Measurements from ENCODE around the gene C1orf216. TPM values are rescaled to one million over a fixed set of nuclear protein-coding genes. Genes with fewer than 3 reads are reported as not detected.
"Not testable (repeated sequence)": the region's sequence is repeated elsewhere in the genome, so short reads cannot be mapped to it uniquely, and the experiment has no call there.

The C1orf216 gene
- total RNA-seq, 1 donor: 19.3 TPM

DNA sequence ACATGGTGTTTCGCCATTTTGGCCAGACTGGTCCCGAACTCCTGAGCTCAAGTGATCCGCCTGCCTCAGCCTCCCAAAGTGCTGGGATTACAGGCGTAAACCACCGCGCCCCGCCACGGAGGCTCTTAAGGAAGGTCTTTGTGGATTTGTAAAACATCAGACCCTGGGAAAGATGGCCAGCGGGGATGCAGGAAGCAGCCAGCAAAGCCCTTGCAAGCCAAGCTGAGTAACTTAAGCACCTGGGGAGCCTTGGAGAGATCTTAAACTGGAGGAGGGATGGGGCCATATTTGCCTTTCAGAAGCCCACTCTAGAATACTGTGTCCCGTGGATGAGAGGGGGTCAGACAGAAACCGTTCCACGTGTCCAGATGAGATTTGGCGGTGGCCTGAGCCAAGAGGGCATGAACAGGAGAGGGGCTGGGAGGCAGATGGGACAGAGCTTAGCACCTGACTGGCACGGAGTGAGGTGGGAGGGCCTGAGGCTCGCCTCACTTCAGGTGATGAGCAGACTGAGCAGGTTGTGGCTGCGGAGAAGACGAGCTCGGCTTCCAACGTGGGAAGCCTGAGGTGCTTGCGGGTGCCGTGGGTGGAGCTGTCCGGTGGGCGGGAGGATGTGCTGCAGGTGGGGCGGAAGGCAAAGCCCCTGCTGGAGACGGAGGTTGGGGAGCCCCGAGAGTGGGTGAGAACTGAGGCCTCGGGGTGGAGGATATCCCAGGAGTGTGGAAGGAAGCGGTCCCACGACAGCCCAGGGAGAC is 11.7 kb downstream of the C1orf216 start:
- TF ChIP-seq CTCF (IDR thresholded peaks at IDR 0.05; ENCODE audit: insufficient read depth, low read length): no peak
- H3K4me3 ChIP-seq (ENCODE audit: low read depth, low read length): no peak overlapping the region
- DNase-seq (ENCODE audit: low read depth): no peak

DNA sequence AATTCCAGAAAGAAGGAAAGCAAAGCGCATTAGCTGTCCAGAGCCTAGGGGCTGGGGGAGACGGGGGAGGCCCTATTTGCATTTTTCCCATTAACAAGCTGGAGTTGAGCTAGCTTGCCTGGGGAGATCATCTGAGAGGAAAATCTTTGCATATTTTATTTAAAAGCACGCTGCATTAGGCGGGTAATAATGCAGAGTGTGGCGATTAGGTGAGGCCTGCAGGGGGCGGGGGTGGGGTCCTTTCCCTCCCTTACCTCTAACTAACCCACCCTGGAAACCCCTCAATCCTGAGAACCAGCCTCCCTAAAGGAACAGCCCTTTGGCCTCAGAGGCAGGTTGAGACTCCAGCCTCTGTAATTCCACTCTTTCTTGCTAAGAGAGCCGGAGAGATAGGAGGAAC is 16.2 kb downstream of the C1orf216 start:
- TF ChIP-seq CTCF (IDR thresholded peaks at IDR 0.05; ENCODE audit: insufficient read depth, low read length): no peak
- H3K4me3 ChIP-seq (ENCODE audit: low read depth, low read length): no peak overlapping the region
- no peak for DNase-seq (ENCODE audit: low read depth)

DNA sequence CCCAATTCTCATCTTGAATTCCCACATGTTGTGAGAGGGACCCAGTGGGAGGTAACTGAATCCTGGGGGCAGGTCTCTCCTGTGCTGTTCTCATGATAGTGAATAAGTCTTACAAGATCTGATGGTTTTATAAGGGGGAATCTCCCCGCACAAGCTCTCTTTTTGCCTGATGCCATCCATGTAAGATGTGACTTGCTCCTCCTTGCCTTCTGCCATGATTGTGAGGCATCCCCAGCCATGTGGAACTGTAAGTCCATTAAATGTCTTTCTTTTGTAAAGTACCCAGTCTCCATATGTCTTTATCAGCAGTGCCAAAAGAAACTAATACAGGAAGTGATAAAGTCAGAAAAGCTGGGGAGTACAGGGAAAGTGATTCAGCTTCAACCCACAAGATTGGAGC is 19.5 kb downstream of the C1orf216 start:
- not testable (repeated sequence) for H3K4me3 ChIP-seq (ENCODE audit: low read depth, low read length); DNase-seq (ENCODE audit: low read depth)

GRCh38 chr1:35692317-35692716 is 26.4 kb downstream of the C1orf216 start:
- H3K4me3 ChIP-seq (ENCODE audit: low read depth, low read length): no peak overlapping the region
- no peak for DNase-seq (ENCODE audit: low read depth)
- TF ChIP-seq CTCF (IDR thresholded peaks at IDR 0.05; ENCODE audit: insufficient read depth, low read length): no peak

GRCh38 chr1:35691571-35692220 is 27.0 kb downstream of the C1orf216 start:
- no peak overlapping the region for H3K4me3 ChIP-seq (ENCODE audit: low read depth, low read length)
- TF ChIP-seq CTCF (IDR thresholded peaks at IDR 0.05; ENCODE audit: insufficient read depth, low read length): no peak
- no peak for DNase-seq (ENCODE audit: low read depth)

GRCh38 chr1:35691080-35691479 is 27.6 kb downstream of the C1orf216 start:
- DNase-seq (ENCODE audit: low read depth): no peak
- H3K4me3 ChIP-seq (ENCODE audit: low read depth, low read length): no peak overlapping the region
- TF ChIP-seq CTCF (IDR thresholded peaks at IDR 0.05; ENCODE audit: insufficient read depth, low read length): no peak

DNA sequence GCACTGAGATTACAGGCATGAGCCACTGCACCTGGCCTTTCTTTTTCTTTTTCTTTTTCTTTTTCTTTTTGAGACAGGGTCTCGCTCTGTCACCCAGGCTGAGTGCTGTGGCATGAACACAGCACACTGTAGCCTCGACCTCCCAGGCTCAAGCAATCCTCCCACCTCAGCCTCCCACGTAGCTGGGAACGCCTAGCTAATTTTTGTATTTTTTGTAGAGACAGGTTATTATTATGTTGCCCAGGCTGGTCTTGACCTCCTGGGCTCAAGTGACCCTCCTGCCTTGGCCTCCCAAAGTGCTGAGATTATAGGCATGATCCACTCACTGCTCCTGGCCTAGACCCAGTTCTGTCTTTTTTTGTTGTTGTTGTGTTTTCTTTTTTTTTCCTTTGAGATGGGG is 28.6 kb downstream of the C1orf216 start:
- not testable (repeated sequence) for DNase-seq (ENCODE audit: low read depth); H3K4me3 ChIP-seq (ENCODE audit: low read depth, low read length)

GRCh38 chr1:35688161-35688560 is 30.5 kb downstream of the C1orf216 start:
- DNase-seq (ENCODE audit: low read depth): no peak
- no peak for TF ChIP-seq CTCF (IDR thresholded peaks at IDR 0.05; ENCODE audit: insufficient read depth, low read length)
- no peak overlapping the region for H3K4me3 ChIP-seq (ENCODE audit: low read depth, low read length)
